HG02981 (cell line): ENCODE data around the gene USP49.
A peak's percentile ranks its signal among the peaks of the same experiment; 100 is the strongest.

ENCODE experiments used
- ATAC-seq: cut with Tn5 transposase; IDR thresholded peaks from one replicate; pipeline ENCODE4 v1.9.1; 2021; ENCODE audit warnings: mild to moderate bottlenecking, moderate library complexity; ENCODE audit not compliant: unreplicated experiment

The USP49 gene

GRCh38 chr6:41931792-41932191, 36.6 kb upstream of the USP49 start:
- no peak for ATAC-seq

- ATAC-seq = no peak
These were observed 34.7 kb upstream of the USP49 start for GRCh38 chr6:41929924-41930323.

- no peak for ATAC-seq
These were observed 32.1 kb upstream of the USP49 start for GRCh38 chr6:41927253-41927652.

- no peak for ATAC-seq
These were observed 27.0 kb upstream of the USP49 start for GRCh38 chr6:41922154-41922553.

GRCh38 chr6:41921712-41921998, 26.5 kb upstream of the USP49 start:
- no peak for ATAC-seq

- ATAC-seq = peak; percentile 81
These were observed 25.9 kb upstream of the USP49 start, which contains the start of the genes BYSL and MED20 for GRCh38 chr6:41920921-41921711. BYSL (plus strand) TSS chr6:41921499; CDS start chr6:41921563, 64 bp downstream. MED20 (minus strand) TSS chr6:41921139; CDS start chr6:41921018, 121 bp downstream.

- ATAC-seq = no peak
These were observed 22.4 kb upstream of the USP49 start for GRCh38 chr6:41917528-41917927.

GRCh38 chr6:41914869-41915530, 19.8 kb upstream of the USP49 start:
- no peak for ATAC-seq

- no peak for ATAC-seq
These were observed 19.2 kb upstream of the USP49 start for GRCh38 chr6:41914343-41914742.

- ATAC-seq = no peak
These were observed 14.6 kb upstream of the USP49 start for GRCh38 chr6:41909727-41910126.

GRCh38 chr6:41901882-41902519, 6.8 kb upstream of the USP49 start:
- ATAC-seq = no peak

GRCh38 chr6:41900861-41901260, 5.7 kb upstream of the USP49 start:
- ATAC-seq = no peak

- ATAC-seq = no peak
These were observed 1.1 kb upstream of the USP49 start for GRCh38 chr6:41896281-41896680.

- peak; percentile 33 for ATAC-seq
These were observed 542 bp downstream of the USP49 start for GRCh38 chr6:41894366-41895299.

GRCh38 chr6:41892921-41893564, 2.1 kb downstream of the USP49 start:
- ATAC-seq = no peak

- no peak for ATAC-seq
These were observed 7.8 kb downstream of the USP49 start for GRCh38 chr6:41887331-41887751.

- no peak for ATAC-seq
These were observed 9.2 kb downstream of the USP49 start for GRCh38 chr6:41885930-41886329.

- no peak for ATAC-seq
These were observed 10.2 kb downstream of the USP49 start for GRCh38 chr6:41884957-41885356.

- ATAC-seq = no peak
These were observed 13.7 kb downstream of the USP49 start for GRCh38 chr6:41881506-41881905.

- ATAC-seq = no peak
These were observed 16.2 kb downstream of the USP49 start for GRCh38 chr6:41878961-41879405.
